Activated CD4-positive, alpha-beta T cell treated with anti-CD3 and anti-CD28 coated beads, Interleukin-2, amount 50 U/mL, for 16 hours (primary cell): Measurements from ENCODE around the gene CPSF4L.

Source experiments
- DNase-seq: peaks from one replicate; pipeline ENCODE4 v3.0.0-alpha.2; 2020

CPSF4L gene

DNA sequence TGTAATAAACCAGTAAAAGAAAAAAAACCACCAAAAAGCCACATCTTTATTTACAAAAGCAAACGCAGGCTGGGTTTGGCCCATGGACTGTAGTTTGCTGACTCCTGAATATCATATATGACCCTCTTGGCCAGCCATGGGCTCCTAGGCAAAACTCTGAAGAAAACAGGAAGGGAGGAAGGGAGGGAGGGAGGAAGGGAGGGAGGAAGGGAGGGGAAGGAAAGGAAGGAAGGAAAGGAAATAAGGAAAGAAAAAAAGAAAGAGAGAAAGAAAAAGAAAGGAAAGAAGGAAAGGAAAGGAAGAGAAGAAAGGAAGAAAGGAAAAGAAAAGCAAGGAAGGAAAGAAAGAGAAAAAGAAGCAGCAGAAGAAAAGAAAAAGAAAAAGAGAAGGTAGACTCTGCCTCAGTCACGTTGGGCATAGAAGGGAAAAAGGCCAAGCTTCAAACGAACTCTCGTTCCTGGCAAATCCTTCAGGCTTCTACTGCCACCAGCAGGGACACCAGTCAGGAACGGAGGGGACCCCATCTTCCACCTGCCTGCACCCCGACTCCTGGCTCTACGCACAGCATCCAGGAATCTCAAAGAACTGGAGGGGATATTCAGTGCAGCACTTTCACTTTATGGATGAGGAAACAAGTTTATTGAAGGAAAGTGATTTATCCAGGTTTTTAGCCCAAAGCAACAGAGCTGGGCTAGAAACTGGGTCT is 28.0 kb upstream of the CPSF4L start:
- DNase-seq = no peak

DNA sequence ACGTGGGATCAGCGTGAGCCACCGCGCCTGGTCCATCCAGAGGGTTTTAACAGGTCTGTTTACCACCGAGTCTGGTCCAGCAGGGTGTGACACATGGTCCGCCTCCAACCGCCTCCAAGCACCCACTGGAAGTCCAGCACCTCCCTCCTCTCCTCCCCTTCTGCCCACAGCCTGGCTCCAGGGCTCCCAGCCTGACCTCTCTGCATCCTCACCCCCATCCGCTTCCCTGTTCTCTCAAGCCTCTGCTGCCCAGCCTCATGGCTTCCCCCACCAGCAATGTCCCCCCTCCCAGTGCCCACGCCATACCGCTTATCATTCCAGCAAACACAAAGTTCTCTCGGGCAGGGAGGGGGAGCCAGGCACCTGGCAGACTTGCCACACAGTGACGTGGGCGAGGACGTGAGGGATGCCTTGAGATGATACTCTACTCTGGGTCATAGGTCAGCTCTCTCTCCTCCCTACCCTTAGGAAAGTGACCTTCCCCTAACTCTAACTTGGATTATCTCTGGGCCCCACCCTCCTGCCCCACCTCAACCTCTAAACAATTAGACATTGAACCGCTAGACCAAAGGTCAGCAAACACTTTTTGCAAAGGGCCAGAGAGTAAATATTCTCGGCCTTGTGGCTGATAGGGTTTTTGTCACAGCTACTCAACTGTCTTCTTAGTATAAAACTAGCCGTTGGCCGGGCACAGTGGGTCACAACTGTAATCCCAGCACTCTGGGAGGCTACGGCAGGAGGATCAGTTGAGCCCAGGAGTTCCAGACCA is 27.0 kb upstream of the CPSF4L start:
- DNase-seq = no peak

DNA sequence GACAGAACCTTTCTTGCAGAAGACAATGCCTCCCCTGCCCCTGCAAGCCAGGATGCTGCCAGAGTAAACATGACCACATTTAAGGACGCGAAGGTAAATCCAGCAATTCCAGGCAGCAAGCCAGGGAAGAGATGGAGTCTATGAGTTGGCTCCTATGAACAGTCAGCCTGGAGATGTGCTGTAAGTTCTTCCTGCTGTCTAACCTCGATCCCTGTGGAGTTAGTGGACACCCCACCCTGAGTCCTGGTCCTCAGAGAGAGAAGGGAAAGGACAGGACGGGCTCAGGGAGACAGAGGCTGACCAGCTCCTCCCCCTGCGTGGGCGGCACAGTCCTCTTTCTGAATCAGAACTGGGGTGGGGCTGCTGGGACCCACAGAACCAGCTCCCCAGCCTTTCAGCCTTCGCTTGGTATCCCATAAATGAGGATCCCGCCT is 25.2 kb upstream of the CPSF4L start:
- no peak for DNase-seq

DNA sequence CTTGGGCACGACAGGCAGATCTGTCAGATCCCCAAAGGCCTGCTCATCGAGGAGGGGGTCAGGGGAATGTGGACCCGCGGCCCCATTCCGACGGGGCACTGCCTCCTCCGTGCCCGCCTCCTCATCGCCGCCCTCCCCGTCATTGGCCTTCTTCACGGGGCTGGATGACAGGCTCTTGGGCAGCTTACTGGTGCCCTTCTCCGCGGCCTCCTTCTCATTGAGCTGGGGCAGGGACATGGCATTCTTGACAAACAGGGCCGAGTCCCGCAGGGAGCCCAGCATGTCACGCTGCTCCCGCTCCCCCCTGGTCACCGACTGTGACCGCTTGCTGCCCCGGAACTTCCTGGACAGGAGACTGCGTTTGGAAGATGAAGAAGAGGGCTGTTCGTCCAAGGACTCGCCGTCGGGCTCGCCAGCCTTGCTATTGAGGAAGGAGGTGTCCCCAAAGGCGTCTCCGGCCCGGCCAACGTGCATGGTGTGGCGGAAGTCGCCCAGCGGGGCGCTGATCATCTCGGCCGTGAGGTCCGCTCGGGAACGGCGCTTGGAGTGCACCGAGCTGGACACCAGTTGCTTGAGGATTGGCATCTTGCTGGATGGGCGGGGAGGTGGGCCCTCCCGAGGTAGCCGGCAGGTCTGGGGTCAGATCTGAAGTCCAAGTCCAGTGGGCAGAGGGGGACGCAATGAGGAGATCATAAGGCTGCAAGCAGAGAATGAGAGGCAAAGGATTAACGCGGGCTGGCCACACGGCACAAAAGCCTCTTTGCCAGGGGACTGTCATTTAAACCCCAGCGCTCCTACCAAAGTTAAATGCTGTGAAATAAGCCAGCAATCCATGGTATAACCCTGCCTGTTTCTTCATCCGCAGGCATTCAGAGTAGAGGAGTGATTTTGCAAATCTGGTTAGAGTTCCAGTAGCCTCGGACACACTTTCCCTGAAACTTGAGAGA is 24.5 kb upstream of the CPSF4L start:
- DNase-seq = no peak

DNA sequence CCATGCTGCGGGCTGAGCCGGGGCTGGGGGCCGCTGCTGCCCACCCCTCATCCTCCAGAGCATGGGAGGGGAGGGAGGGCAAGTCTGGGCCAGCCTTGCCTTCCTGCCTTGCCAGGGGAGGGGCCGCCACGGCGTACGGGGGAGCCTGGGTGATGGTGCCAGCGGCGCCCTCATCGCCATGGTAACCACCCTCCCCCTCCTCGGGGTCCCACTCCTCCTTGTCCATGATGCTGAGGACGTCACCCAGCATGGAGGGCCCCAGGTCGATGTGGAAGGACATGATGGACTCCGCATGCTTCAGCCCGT is 23.9 kb upstream of the CPSF4L start:
- no peak for DNase-seq

DNA sequence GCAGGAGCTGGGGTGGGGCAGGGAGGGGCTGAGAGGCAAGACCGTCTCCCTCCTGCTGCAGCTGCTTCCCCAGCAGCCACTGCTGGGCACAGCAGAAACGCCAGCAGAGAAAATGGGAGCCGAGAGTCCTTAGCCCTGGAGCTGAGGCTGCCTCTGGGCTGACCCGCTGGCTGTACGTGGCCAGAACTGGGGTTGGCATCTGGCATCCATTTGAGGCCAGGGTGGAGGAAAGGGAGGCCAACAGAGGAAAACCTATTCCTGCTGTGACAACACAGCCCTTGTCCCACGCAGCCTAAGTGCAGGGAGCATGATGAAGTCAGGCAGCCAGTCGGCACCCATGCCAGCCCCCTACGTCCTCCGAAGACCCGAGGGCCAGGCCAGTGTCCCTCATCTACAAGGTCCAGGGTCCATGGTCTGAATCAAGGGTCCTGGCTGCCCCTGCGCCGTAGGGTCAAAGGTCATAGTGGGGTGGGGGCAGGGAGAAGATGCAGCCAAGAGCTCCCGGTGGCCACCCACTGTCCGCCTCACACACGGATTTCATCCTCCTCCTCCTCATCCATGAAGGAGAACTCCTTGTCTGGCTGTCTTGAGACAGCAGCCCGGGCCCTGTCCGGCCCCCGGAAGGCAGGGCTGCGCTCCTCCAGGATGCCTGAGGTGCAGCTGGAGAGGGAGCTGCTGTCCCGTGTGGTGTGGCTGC is 23.4 kb upstream of the CPSF4L start:
- DNase-seq = no peak

DNA sequence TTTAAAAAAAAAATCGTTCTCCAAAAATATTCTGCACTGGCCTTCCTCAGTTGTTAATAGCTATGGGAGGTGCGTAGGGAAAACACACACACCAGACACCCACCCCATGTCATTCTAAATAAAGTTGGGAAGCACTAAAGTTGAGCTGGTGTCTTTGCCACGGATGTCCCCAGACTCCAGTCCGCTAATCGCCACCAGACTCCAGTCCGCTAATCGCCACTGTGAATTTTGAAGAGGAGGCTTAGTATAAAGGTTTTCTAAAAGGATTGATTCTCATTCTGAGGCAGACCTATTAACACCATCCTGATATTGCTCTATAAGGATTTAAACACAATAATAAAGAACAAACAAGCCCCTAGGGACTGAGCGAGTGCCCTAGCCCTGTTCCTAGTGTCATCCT is 22.7 kb upstream of the CPSF4L start:
- DNase-seq = no peak

DNA sequence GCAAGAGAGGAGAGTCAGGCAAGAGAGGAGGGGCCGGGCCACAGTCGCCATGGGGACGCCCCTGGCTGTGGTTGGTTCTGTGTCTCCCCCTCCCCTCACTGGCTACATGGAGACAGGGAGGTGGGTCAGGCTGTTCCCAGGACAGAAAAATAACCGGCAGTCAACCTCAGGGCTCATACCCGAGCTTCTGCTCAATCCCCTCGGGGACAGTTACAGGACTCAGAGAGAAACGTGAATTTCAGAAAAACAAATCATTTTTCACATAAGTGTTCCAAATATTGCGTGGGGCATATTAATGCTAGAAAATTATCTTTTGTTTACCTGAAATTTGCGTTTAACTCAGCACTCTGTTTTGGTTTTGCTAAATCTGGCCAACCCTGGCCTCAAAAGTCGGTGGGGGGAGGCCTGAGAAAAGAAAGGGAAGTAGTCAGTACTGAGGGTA is 22.2 kb upstream of the CPSF4L start:
- no peak for DNase-seq

DNA sequence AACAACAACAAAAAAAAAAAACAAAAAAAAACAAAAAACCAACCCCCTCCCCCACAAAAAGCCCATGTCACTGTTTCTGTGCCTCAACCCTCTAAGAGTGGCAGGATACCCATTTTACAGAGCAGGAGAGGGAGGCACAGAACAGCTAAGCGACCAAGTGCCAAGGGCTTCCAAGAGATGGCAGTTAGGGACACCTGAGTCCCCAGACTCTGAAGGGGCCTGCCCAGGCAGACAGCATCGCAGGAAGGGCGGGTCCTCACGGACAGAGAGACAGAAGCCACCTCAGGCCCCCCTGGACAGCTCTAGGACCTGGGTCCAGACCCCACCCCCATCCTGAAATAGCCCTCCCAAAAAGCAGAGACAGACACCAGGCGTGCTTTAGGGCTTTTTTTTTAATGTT is 21.6 kb upstream of the CPSF4L start:
- DNase-seq = no peak

DNA sequence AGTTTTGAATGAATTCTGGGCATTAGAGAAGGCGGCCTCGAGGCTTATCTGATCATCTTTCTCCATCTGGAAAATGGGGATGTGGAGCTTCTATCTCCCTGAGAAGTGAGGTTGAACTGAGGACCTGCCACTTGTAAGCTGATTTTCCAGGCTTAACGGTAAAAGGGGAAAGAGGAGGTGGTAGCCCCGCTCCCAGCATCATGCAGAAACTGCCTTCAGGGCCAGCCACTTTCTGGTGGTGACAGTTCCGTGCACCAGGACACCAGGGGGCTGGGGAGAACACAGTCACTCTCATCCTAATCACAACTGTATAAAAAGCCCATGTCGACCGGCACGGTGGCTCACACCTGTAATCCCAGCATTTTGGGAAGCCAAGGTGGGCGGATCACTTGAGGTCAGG is 20.9 kb upstream of the CPSF4L start:
- no peak for DNase-seq

DNA sequence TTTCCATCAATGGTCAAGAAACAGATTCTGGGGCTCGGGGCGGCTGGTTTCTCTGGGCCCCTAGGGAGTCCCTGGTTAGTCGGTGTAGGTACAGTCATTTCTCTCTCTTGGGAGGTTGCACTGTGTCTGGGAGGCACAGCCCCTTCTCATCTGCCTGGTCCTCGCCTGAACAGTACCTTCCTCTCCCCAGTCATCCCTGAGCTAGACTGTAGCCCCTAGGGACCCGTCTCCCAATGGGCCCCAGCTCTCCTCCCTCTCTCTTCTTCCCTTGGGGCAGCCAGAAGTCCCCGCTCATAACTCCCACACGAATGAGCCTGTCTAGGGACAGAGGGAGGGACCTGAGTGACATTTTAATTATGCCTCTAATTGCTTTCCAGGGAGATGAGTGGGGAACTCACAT is 20.2 kb upstream of the CPSF4L start:
- no peak for DNase-seq

DNA sequence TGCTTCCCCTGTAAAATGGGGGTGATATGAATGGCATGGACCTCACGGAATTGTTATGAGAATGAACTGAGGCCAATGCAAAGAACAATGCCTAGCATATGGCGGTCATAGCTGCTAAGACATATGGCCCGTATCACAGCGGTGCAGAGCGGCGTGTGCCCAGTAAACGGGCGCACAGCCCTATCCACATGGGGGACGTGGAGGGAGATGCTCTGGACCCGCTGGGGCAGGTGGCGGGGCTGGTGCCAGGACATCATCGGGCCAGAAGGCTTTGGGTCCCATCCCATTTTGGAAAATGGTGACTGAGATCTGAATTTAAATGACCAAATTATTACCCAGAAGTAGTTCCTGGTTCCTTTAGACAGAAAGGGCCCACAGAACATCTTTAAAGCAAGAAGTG is 18.5 kb upstream of the CPSF4L start:
- DNase-seq = no peak

DNA sequence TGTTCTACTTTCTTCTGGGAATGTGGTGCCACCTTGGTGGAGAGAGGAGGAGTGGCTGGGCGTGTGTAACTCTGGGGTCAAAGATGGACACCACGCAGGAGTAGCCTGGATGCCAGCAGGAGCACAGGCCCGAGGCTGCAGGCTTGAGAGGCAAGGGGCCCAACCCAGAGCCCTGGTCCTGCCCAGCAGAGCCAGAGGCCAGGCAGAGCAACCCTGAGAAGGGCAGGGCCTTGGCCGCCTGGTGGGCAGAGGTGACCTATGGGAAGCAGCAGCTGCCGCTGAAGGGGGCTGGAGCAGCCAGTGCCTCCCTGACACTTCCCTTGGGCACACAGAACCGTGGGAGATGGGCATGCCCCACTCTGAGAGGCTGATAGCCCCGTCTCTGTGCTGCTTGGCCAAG is 18.0 kb upstream of the CPSF4L start:
- no peak for DNase-seq

DNA sequence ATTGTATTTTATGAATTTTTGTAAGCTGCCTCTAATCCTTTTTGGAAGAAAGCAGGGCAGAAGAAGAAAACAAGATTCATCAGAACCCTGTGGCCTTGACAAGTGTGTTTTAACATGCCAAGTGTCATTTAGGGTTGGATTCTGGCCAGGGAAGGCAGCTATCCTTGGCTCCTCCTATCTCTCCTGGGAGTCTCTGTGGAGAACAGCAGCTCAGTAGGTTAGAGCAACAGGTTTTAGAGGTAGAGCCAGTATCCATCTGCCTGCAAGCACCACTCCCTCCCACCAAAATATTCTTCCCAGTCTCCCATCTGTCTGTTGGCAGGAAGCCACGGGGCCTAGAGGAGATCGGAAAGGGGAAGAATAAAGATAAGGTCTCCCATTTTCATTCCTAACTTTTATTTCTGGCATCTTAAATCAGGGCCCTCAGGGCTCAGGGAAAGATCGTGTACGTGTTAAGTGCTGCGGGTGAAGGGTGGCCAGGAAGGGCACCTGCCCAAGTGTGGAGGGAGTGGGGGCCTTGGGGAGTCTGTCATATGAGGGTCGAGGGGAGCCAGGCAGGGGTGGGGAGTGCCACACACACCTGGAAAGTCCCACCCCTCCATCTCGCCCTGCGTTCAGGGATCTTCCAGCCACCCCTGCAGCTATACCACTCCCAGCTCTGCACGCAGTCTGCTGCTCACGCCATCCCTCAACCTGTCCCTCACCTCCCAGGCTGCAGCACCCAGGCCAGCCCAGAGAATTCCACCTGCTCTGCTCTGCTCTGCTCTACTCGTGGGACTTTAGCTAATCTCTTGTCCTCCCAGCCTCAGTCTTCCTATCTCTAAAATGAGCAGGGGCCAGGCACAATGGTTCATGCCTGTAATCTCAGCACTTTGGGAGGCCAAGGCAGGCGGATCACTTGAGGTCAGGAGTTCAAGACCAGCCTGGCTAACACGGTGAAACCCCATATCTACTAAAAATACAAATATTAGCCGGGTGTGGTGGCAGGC is 17.1 kb upstream of the CPSF4L start:
- no peak for DNase-seq

DNA sequence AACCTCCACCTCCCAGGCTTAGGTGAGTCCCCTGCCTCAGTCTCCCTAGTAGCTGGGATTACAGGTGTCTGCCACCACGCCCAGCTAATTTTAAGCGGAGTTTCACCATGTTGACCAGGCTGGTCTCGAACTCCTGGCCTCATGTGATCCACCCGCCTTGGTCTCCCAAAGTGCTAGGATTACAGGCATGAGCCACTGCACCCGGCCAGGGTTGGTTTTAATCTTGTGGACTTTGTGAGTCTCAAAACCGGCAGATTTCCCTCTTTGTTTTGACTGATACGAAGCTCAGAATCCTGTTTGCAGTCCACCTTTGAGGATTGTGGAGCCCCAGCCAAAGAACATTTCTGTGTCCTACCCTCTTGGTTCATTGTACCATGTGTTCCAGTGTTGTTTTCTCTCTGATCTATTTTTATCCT is 16.4 kb upstream of the CPSF4L start:
- no peak for DNase-seq

DNA sequence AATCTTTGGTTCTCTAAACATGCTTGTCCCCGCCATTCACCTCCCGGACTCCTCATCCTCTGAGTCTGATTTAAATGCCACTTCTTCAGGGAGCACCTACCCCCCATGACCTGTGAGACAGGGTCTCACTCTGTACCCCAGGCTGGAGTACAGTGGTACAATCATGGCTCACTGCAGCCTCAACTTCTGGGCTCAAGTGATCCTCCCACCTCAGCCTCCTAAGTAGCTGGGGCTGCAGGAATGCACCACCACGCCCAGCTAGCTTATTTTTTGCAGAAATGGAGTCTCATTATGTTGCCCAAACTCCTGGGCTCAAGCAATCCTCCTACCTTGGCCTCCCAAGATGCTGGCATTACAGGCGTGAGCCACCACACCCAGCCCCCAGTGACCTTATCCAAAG is 12.8 kb upstream of the CPSF4L start:
- DNase-seq = no peak

DNA sequence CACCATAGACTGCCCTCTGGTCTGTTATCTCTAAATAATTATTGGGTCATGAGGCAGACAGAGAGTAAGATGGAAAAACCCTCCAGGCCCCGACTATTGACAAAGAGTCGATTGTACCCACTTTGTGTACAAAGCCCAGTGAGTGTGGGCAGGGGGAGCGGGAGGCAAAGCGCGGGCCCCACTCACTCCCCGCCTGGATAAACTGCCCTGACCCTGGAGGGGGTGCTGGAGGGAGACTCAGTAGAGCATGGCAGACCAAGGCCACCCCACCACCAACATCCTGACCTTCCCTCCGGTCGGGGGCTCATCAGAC is 11.2 kb upstream of the CPSF4L start:
- no peak for DNase-seq

DNA sequence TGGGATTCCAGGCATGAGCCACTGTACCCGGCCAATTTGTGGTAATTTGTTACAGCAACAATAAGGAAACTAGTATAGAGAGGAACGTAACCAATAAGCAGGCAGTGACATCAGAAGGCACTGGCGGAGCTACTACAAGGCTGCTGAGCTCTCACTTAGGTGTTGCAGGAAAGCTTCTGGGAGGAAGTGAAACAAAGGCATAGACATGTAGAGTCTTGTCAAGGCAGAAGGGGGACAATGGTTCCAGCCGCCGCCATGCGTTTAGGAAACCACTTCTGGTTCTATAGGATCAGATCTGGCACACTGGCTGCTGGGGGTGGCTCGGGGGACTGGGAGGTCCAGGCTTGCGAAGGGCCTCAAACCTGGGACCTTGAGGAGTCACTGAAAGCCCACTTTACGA is 9.4 kb upstream of the CPSF4L start:
- DNase-seq = no peak

DNA sequence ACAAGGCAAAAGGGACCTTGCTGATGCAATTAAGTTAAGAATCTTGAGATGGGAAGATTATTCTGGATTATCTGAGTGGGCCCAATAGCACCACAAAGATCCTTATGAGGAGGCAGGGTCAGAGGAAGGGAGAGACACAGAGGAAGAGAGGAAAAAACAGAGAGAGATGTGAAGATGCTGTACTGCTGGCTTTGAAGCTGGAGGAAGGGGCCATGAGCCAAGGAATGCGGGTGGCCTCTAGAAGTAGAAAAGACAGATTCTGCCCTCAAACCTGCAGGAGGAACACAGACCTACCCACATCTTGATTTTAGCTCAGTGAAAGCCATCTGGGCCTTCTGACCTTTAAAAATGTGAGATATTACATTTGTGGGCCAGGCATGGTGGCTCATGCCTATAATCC is 8.1 kb upstream of the CPSF4L start:
- DNase-seq = no peak

DNA sequence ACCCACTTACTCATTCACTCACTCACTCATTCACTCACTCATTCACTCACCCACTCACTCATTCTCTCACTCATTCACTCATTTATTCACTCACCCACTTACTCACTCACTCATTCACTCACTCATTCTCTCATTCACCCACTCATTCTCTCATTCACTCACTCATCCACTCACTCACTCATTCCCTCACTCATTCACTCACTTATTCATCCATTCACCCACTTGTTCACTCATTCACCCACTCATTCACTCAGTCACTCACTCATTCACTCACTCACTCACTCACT is 7.6 kb upstream of the CPSF4L start:
- no peak for DNase-seq

DNA sequence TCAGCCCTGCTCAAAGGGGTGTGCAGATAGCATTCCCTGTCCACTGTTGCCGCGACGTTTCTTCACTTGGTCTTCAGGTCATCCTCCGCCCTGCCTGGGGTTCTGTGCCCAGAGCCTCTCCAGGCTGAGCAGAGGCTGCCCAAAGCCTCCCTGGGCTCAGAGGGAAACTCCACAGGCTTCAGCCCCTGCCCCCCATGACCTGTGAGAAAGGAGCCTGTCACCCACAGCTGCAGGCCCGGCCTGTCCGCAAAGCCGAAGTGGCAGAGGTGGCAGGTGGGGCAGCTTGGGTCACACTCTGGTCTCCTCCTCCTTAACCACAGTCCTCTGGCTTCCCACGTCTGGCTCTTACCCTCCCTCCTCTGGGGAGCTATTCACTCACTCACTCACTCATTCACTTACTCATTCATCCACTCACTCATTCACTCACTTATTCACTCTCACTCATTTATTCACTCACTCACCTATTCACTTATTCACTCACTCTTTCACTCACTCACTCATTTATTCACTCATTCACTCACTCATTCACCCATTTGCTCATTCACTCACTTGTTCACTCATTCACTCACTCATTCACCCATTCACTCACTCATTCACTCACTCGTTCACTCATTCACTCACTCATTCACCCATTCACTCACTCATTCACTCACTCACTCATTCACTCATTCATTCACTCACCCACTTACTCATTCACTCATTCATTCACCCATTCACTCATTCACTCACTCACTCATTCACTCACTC is 7.1 kb upstream of the CPSF4L start:
- no peak for DNase-seq
